Calu3 (cell line): ENCODE measurements around the gene PALM3. TPM values are rescaled to one million over a fixed set of nuclear protein-coding genes. Genes with fewer than 3 reads are reported as not detected.
"Not testable (repeated sequence)": the region's sequence is repeated elsewhere in the genome, so short reads cannot be mapped to it uniquely, and the experiment has no call there.

Experiments used
- BruUV-seq: library from RNA; stranded (reverse); fragments of 400-500 nt; replicated peaks from 2 replicates; lab custom pipeline; 2021; lab: Mats Ljungman, UMichigan
- CTCF ChIA-PET: fragments of 300-600 bp; sonication (Branson Sonifier 250); formaldehyde crosslinking; loops from one replicate; lab custom pipeline; 2022; ENCODE audit warnings: antibody characterized with exemption; lab: Charles Lee
- DNase-seq: peaks from one replicate; pipeline ENCODE4 v3.0.0; 2022
- H3K27ac Mint-ChIP-seq: one replicate; pipeline ENCODE4 v1.8.0; 2022; ENCODE audit warnings: mixed read lengths; ENCODE audit not compliant: unreplicated experiment
- H3K27me3 Mint-ChIP-seq: one replicate; pipeline ENCODE4 v1.8.0; 2022; ENCODE audit warnings: mixed read lengths; ENCODE audit not compliant: unreplicated experiment
- H3K36me3 Mint-ChIP-seq: one replicate; pipeline ENCODE4 v1.8.0; 2022; ENCODE audit warnings: mild to moderate bottlenecking, moderate library complexity, mixed read lengths; ENCODE audit not compliant: insufficient read depth, unreplicated experiment
- H3K4me1 Mint-ChIP-seq: one replicate; pipeline ENCODE4 v1.8.0; 2022; ENCODE audit warnings: mild to moderate bottlenecking, low read depth, mixed read lengths; ENCODE audit not compliant: unreplicated experiment
- H3K4me3 Mint-ChIP-seq: one replicate; pipeline ENCODE4 v1.8.0; 2022; ENCODE audit warnings: mild to moderate bottlenecking, low read depth, moderate library complexity, mixed read lengths; ENCODE audit not compliant: unreplicated experiment
- H3K9me3 Mint-ChIP-seq: one replicate; pipeline ENCODE4 v1.8.0; 2022; ENCODE audit warnings: low read depth, mixed read lengths; ENCODE audit not compliant: unreplicated experiment
- intact Hi-C: fragments of 100-400 bp; cut with micrococcal nuclease; formaldehyde crosslinking; loops from one replicate; pipeline ENCODE4 v1.10.0; 2022; ENCODE audit not compliant: unreplicated experiment
- total RNA-seq: library from RNA; stranded (reverse); gene quantifications from 2 replicates; pipeline ENCODE4 v1.2.3, GENCODE V29; 2022
- TF ChIP-seq, protein P1 (sequence below): fragments of 200-600 bp; IDR thresholded peaks from one replicate; pipeline ENCODE4 v1.8.0; 2022; ENCODE audit warnings: antibody characterized with exemption; ENCODE audit not compliant: unreplicated experiment

PALM3 gene
- total RNA-seq, 1 experiment from 2014 or later: 21.4 TPM

DNA sequence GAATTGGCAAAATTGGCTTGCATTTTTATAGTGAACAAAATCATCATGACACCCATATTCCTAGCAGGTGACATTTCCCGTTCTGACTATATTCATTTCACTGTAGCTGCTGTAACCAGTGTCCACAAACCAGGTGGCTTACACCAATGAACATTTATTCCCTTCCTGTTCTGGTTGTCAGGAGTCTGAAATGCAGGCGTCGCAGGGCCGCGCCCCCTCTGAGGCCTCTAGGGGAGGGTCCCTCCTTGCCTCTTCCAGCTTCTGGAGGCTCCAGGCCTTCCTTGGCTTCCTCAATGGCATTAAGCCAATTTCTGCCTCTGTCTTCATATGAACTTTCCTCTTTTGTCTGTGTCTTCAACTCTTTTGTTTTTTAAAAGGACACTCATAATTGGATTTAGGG lies 40.4 kb downstream of the PALM3 start:
- DNase-seq: no peak
- no peaks in the 10 kb centered on the region for H3K36me3 Mint-ChIP-seq
- no peak overlapping the region for H3K4me3 Mint-ChIP-seq
- TF ChIP-seq, protein P1, sequence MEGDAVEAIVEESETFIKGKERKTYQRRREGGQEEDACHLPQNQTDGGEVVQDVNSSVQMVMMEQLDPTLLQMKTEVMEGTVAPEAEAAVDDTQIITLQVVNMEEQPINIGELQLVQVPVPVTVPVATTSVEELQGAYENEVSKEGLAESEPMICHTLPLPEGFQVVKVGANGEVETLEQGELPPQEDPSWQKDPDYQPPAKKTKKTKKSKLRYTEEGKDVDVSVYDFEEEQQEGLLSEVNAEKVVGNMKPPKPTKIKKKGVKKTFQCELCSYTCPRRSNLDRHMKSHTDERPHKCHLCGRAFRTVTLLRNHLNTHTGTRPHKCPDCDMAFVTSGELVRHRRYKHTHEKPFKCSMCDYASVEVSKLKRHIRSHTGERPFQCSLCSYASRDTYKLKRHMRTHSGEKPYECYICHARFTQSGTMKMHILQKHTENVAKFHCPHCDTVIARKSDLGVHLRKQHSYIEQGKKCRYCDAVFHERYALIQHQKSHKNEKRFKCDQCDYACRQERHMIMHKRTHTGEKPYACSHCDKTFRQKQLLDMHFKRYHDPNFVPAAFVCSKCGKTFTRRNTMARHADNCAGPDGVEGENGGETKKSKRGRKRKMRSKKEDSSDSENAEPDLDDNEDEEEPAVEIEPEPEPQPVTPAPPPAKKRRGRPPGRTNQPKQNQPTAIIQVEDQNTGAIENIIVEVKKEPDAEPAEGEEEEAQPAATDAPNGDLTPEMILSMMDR: no peak
- no peak overlapping the region for H3K27ac Mint-ChIP-seq
- no TSS peak for BruUV-seq
- H3K4me1 Mint-ChIP-seq: peaks cover 8% of the 10 kb centered on the region
- no peaks in the 10 kb centered on the region for H3K9me3 Mint-ChIP-seq
- intact Hi-C loops: no loop called here
- CTCF ChIA-PET: interaction anchor here (0.6 to 1.3 kb wide), 3 partner anchors 26 to 340 kb away, joined by 3 to 4 read pairs (median 4); no protein-coding TSS in a partner anchor
- H3K27me3 Mint-ChIP-seq: no peaks in the 10 kb centered on the region

DNA sequence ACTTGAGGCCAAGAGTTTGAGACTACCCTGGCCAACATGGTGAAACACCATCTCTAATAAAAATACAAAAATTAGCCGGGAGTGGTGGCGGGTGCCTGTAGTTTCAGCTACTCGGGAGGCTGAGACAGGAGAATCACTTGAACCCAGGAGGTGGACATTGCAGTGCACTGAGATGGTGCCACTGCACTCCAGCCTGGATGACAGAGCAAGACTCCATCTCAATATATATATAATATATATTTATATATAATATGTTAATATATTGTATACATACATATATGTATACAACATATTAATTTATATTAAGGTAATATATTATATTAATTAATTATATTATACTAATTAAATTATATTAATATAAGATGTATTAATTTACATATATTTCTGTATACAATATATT lies 42.1 kb downstream of the PALM3 start:
- intact Hi-C loops, H3K27ac Mint-ChIP-seq, H3K9me3 Mint-ChIP-seq, H3K4me1 Mint-ChIP-seq, BruUV-seq, H3K36me3 Mint-ChIP-seq, H3K27me3 Mint-ChIP-seq, CTCF ChIA-PET, DNase-seq, H3K4me3 Mint-ChIP-seq: not testable (repeated sequence)

DNA sequence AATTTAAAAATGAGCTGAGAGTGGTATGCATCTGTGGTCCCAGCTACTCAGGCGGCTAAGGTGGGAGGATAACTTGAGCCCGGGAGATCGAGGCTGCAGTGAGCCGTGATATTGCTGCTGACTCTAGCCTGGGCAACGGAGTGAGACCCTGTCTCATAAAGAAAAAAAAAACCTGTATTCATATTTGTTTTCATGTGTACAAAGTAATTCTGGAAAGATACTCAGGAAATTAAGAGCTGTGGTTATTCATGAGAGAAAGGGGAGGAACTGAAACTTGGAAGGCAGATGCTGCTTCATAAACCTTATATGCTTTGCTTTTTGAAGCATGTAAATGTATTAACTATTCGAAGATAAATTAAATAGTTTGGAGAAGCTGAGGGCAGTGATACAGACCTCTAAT lies 42.8 kb downstream of the PALM3 start:
- no TSS peak for BruUV-seq
- Mint-ChIP-seq H3K27me3 (no peaks in the 10 kb centered on the region), H3K4me3 (no peak overlapping the region), H3K9me3 (no peaks in the 10 kb centered on the region), H3K36me3 (no peaks in the 10 kb centered on the region), H3K4me1 (peaks cover 8% of the 10 kb centered on the region), H3K27ac (no peak overlapping the region)
- CTCF ChIA-PET: interaction anchor here (0.6 kb wide), 2 partner anchors 117 to 1296 kb away, joined by 3 to 6 read pairs; partner anchors contain the start of genes ASF1B and TNPO2
- intact Hi-C loops: no loop called here
- DNase-seq: no peak
- TF ChIP-seq, protein P1: no peak

DNA sequence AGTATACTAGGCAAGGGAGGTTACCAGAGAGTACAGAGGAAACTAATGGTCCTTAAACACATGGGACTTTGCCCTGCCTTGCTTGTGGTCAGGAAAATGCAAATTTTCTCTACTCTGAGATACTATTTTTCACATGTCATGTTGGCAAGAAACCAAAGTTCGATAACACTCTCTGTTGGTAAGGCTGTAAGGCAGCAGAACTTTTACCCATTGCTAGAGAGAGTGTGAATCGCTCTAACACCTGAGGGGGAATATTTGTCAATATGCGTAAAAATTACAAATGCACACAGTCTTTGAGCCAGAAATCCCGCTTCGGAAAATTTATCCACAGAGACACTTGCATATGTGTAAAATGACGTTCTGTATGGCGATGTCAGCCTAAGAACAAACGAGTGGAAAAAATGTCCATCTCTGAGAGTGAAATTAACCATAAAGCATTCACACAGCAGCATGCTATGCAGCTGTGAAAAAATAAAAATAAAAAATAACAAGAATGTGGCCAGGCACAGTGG lies 46.3 kb downstream of the PALM3 start:
- Mint-ChIP-seq H3K27ac (no peak overlapping the region), H3K4me3 (no peak overlapping the region), H3K36me3 (no peaks in the 10 kb centered on the region), H3K27me3 (no peaks in the 10 kb centered on the region), H3K9me3 (no peaks in the 10 kb centered on the region), H3K4me1 (peaks cover 8% of the 10 kb centered on the region)
- no TSS peak for BruUV-seq
- intact Hi-C loops: no loop called here
- no peak for DNase-seq
- TF ChIP-seq, protein P1: no peak
- CTCF ChIA-PET: interaction anchor here (0.7 kb wide), 1 partner anchor 419 kb away, joined by 3 read pairs; no protein-coding TSS in a partner anchor

DNA sequence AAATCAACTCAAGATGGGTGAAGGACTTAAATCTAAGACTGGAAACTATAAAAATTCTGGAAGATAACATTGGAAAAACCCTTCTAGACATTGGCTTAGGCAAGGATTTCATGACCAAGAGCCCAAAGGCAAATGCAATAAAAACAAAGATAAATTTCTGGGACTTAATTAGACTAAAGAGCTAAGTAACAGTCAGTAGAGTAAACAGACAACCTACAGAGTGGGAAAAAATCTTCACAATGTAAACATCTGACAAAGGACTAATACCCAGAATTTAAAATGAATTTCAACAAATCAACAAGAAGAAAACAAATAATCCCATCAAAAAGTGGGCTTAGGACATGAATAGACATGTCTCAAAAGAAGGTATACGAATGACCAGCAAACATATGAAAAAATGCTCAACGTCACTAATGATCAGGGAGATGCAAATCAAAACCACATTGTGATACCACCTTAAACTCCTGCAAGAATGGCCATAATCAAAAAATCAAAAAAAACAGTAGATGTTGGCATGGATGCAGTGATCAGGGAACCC lies 49.4 kb downstream of the PALM3 start:
- H3K4me1 Mint-ChIP-seq: peaks cover 13% of the 10 kb centered on the region
- TF ChIP-seq, protein P1: no peak
- H3K27me3 Mint-ChIP-seq: no peaks in the 10 kb centered on the region
- intact Hi-C loops: no loop called here
- no peak overlapping the region for H3K27ac Mint-ChIP-seq
- H3K9me3 Mint-ChIP-seq: no peaks in the 10 kb centered on the region
- H3K4me3 Mint-ChIP-seq: no peak overlapping the region
- CTCF ChIA-PET: no interaction called here
- DNase-seq: no peak
- BruUV-seq: no TSS peak
- peaks cover 5% of the 10 kb centered on the region for H3K36me3 Mint-ChIP-seq
